Liver (tissue), 9 donors: Measurements from ENCODE around the gene TOMM20. TPM values are rescaled to one million over a fixed set of nuclear protein-coding genes. Genes with fewer than 3 reads are reported as not detected.

Experiments used
- DNase-seq: peaks from one replicate; pipeline ENCODE4 v3.0.0-alpha.2; 2017; ENCODE audit warnings: low spot score
- H3K27ac ChIP-seq, 2 donors: one replicate each; pipeline ENCODE4 v1.7.0; 2013; ENCODE audit warnings: inconsistent platforms in 2 of 2, low read length in 2 of 2, control low read depth in 1 of 2, low read depth in 1 of 2, mild to moderate bottlenecking in 1 of 2
- H3K27me3 ChIP-seq, 4 donors: one replicate each; pipeline versions ENCODE4 v1.6.1 to v1.7.0; 2013; ENCODE audit warnings: low read length in 3 of 4, inconsistent platforms in 1 of 4, mild to moderate bottlenecking in 1 of 4, moderate library complexity in 1 of 4; ENCODE audit not compliant: control insufficient read depth in 4 of 4, insufficient read depth in 4 of 4
- H3K36me3 ChIP-seq, 4 donors: one replicate each; pipeline versions ENCODE4 v1.6.1 to v1.7.0; 2013; ENCODE audit warnings: low read length in 3 of 4, mild to moderate bottlenecking in 3 of 4, low read depth in 1 of 4, moderate library complexity in 1 of 4; ENCODE audit not compliant: control insufficient read depth in 4 of 4, insufficient read depth in 3 of 4
- H3K4me1 ChIP-seq, 4 donors: one replicate each; pipeline versions ENCODE4 v1.6.1 to v1.7.0; 2013; ENCODE audit warnings: low read length in 3 of 4, mild to moderate bottlenecking in 3 of 4, moderate library complexity in 1 of 4; ENCODE audit not compliant: control insufficient read depth in 4 of 4, insufficient read depth in 4 of 4
- H3K4me3 ChIP-seq, 3 donors: one replicate each; pipeline versions ENCODE4 v1.6.1 to v1.7.0; 2013; ENCODE audit warnings: low read length in 3 of 3, control low read depth in 1 of 3, low read depth in 1 of 3, mild to moderate bottlenecking in 1 of 3
- H3K9ac ChIP-seq, 2 donors: one replicate each; pipeline ENCODE4 v1.7.0; 2013; ENCODE audit warnings: low read length in 2 of 2, mild to moderate bottlenecking in 2 of 2, moderate library complexity in 2 of 2, control low read depth in 1 of 2, low read depth in 1 of 2
- H3K9me3 ChIP-seq, 4 donors: one replicate each; pipeline versions ENCODE4 v1.6.1 to v1.7.0; 2013; ENCODE audit warnings: low read length in 3 of 4; ENCODE audit not compliant: control insufficient read depth in 4 of 4
- EGR1 ChIP-seq, 2 donors: IDR thresholded peaks; 2 replicates each; pipeline ENCODE4 v1.6.1; 2016 to 2018; ENCODE audit warnings: antibody characterized with exemption in 2 of 2, low read depth in 2 of 2
- FOXA1 ChIP-seq: IDR thresholded peaks from 2 replicates; pipeline ENCODE4 v1.6.1; 2016; ENCODE audit warnings: antibody characterized with exemption
- FOXA2 ChIP-seq: IDR thresholded peaks from 2 replicates; pipeline ENCODE4 v1.6.1; 2016; ENCODE audit warnings: antibody characterized with exemption
- GABPA ChIP-seq, 2 donors: IDR thresholded peaks in 1 of 2; conservative IDR thresholded peaks in 1 of 2; 2 replicates each; pipeline ENCODE4 v1.6.1; 2016; ENCODE audit warnings: antibody characterized with exemption in 2 of 2, mild to moderate bottlenecking in 1 of 2, moderate library complexity in 1 of 2
- HNF4G ChIP-seq: IDR thresholded peaks from 2 replicates; pipeline ENCODE4 v1.6.1; 2016; ENCODE audit warnings: antibody characterized with exemption
- JUND ChIP-seq, 2 donors: IDR thresholded peaks; 2 replicates each; pipeline ENCODE4 v1.6.1; 2016; ENCODE audit warnings: antibody characterized with exemption in 2 of 2
- NR2F2 ChIP-seq: IDR thresholded peaks from 2 replicates; pipeline ENCODE4 v1.6.1; 2016; ENCODE audit warnings: antibody characterized with exemption
- RAD21 ChIP-seq, 2 donors: IDR thresholded peaks; 2 replicates each; pipeline ENCODE4 v1.6.1; 2016; ENCODE audit warnings: antibody characterized with exemption in 2 of 2, mild to moderate bottlenecking in 2 of 2
- RXRA ChIP-seq, 2 donors: IDR thresholded peaks; 2 replicates each; pipeline ENCODE4 v1.6.1; 2017 to 2018; ENCODE audit warnings: antibody characterized with exemption in 2 of 2, mild to moderate bottlenecking in 1 of 2
- SP1 ChIP-seq: IDR thresholded peaks from 2 replicates; pipeline ENCODE4 v1.6.1; 2018; ENCODE audit warnings: antibody characterized with exemption, mild to moderate bottlenecking
- TAF1 ChIP-seq: conservative IDR thresholded peaks from 2 replicates; pipeline ENCODE4 v1.6.1; 2016; ENCODE audit warnings: antibody characterized with exemption, mild to moderate bottlenecking
- YY1 ChIP-seq: IDR thresholded peaks from 2 replicates; pipeline ENCODE4 v1.6.1; 2016; ENCODE audit warnings: antibody characterized with exemption, mild to moderate bottlenecking
- WGBS: extraction: QIAGEN DNeasy Blood & Tissue Kit; methylation state at CpG from one replicate; pipeline ENCODE4 v1.1.7; 2013; 5-methylcytosine and 5-hydroxymethylcytosine counted together
- polyA plus RNA-seq, 2 donors: library from polyadenylated mRNA; stranded (reverse) in 1 of 2; unstranded in 1 of 2; fragments of 200-250 nt in 1 of 2; fragments of >200 nt in 1 of 2; fragmentation: Nextera tagmentation in 1 of 2; extraction: Ambion mirVana in 1 of 2; gene quantifications; one replicate each; pipeline versions ENCODE4 v1.2.1 to v1.2.3, GENCODE V29; 2013 to 2015
- total RNA-seq, 2 donors: library from RNA; depleted of rRNA; stranded (reverse); fragments of >200 nt; gene quantifications; one replicate each; pipeline ENCODE4 v1.2.3, GENCODE V29; 2014
- TF ChIP-seq, protein P1 (sequence below): IDR thresholded peaks from 2 replicates; pipeline ENCODE4 v1.6.1; 2016; ENCODE audit warnings: antibody characterized with exemption
- TF ChIP-seq, protein P2 (sequence below): fragments of 150-350 bp; IDR thresholded peaks from 2 replicates; pipeline ENCODE4 v1.5.1; 2017; ENCODE audit warnings: improper control_type of control experiment, low read depth, low read length; ENCODE audit not compliant: missing input control
- TF ChIP-seq, protein P3 (sequence below): IDR thresholded peaks from 2 replicates; pipeline ENCODE4 v1.6.1; 2016; ENCODE audit warnings: antibody characterized with exemption
- TF ChIP-seq, protein P4 (sequence below): IDR thresholded peaks from 2 replicates; pipeline ENCODE4 v1.6.1; 2016; ENCODE audit warnings: antibody characterized with exemption, mild to moderate bottlenecking
- TF ChIP-seq, protein P5 (sequence below): IDR thresholded peaks from 2 replicates; pipeline ENCODE4 v1.6.1; 2016; ENCODE audit warnings: antibody characterized with exemption
- donor health status: healthy.
- donor health status: healthy.
- donor health status: healthy.
- donor health status: healthy.
- donor health status: healthy.

The TOMM20 gene
- total and polyA plus RNA-seq, 4 donors = 33.4 to 74.4 (median 39.1) TPM

DNA sequence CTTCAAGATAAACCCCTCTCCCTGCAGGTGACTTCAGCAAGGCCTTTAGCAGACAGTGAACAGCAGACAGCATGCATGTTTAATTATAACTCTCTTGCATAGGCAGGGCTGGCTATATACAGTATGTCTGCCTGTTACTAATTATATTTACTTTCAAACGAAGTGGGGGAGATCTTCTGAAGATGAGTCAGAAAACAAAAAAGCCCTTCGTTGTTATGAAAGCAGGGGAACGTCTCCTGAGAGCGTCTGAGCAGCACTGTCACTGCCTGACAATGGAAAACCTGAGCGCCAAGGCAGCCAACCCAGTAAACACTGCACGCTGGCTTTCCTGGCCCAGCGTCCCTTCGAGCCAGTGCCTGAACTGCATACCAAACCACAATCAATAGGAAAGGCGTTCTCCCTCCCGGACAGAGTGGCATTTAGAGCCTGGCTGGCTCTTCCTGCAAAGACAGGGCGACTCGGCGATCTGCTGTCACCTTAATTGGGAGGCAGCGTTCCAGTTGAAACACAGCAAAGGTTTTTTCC is 54.1 kb downstream of the TOMM20 start (continued):
- TF ChIP-seq JUND (IDR thresholded peaks at IDR 0.05) = peak; percentile 35 to 61

DNA sequence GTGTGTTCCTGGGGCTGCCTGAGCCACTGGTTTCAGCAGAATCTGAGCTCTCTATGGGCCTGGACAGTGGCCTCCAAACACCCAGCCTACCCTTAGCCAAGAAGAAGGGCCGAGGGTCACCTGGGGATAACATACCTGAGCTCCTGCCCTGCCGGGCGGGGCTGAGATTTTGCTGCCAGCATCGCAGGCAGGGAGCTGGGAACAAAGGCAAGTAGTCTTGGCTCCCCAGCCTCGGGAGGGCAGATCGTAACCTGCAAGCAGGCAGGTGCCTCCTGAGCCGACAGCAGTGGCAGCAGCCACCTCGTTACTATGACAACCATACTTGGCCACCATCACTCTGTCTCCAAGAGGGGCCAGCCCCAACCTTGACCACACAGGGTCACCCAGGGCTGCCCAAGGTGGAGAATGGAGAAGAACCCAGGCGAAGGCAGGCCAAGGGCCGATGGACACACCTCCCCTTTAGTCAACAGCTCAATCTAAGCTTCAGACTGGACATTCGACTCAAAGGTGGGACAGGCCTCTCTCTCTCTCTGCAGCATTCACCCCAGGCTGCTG is 54.6 kb downstream of the TOMM20 start:
- Histone ChIP-seq H3K4me1 (peaks cover 5 to 66% (median 34%) of the 10 kb centered on the region in 4 donors), H3K36me3 (no peaks in the 10 kb centered on the region), H3K27me3 (no peaks in the 10 kb centered on the region), H3K4me3 (peak overlapping the region; percentile 6 to 41 (median 13)), H3K9ac (peak overlapping the region; percentile 4 to 94), H3K27ac (peak overlapping the region; percentile 89 to 96), H3K9me3 (no peaks in the 10 kb centered on the region)
- DNase-seq = no peak
- 29% methylated on average over 11 of the region's 11 CpGs for WGBS
- TF ChIP-seq, protein P1, sequence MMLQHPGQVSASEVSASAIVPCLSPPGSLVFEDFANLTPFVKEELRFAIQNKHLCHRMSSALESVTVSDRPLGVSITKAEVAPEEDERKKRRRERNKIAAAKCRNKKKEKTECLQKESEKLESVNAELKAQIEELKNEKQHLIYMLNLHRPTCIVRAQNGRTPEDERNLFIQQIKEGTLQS = no peak
- TF ChIP-seq SP1 = no peak
- TF ChIP-seq NR2F2 = no peak
- TF ChIP-seq, protein P2, sequence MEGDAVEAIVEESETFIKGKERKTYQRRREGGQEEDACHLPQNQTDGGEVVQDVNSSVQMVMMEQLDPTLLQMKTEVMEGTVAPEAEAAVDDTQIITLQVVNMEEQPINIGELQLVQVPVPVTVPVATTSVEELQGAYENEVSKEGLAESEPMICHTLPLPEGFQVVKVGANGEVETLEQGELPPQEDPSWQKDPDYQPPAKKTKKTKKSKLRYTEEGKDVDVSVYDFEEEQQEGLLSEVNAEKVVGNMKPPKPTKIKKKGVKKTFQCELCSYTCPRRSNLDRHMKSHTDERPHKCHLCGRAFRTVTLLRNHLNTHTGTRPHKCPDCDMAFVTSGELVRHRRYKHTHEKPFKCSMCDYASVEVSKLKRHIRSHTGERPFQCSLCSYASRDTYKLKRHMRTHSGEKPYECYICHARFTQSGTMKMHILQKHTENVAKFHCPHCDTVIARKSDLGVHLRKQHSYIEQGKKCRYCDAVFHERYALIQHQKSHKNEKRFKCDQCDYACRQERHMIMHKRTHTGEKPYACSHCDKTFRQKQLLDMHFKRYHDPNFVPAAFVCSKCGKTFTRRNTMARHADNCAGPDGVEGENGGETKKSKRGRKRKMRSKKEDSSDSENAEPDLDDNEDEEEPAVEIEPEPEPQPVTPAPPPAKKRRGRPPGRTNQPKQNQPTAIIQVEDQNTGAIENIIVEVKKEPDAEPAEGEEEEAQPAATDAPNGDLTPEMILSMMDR = no peak
- TF ChIP-seq FOXA1 = no peak
- TF ChIP-seq, protein P3, sequence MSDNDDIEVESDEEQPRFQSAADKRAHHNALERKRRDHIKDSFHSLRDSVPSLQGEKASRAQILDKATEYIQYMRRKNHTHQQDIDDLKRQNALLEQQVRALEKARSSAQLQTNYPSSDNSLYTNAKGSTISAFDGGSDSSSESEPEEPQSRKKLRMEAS = no peak
- no peak for TF ChIP-seq JUND (IDR thresholded peaks at IDR 0.05)
- TF ChIP-seq RXRA (IDR thresholded peaks at IDR 0.05) = no peak
- TF ChIP-seq GABPA (IDR thresholded peaks at IDR 0.05 in 1 of 2, conservative IDR thresholded peaks at IDR 0.05 in 1 of 2) = no peak
- no peak for TF ChIP-seq TAF1
- no peak for TF ChIP-seq YY1
- TF ChIP-seq EGR1 (IDR thresholded peaks at IDR 0.05; ENCODE audit: low read depth in 2 of 2) = no peak
- TF ChIP-seq FOXA2 = no peak

DNA sequence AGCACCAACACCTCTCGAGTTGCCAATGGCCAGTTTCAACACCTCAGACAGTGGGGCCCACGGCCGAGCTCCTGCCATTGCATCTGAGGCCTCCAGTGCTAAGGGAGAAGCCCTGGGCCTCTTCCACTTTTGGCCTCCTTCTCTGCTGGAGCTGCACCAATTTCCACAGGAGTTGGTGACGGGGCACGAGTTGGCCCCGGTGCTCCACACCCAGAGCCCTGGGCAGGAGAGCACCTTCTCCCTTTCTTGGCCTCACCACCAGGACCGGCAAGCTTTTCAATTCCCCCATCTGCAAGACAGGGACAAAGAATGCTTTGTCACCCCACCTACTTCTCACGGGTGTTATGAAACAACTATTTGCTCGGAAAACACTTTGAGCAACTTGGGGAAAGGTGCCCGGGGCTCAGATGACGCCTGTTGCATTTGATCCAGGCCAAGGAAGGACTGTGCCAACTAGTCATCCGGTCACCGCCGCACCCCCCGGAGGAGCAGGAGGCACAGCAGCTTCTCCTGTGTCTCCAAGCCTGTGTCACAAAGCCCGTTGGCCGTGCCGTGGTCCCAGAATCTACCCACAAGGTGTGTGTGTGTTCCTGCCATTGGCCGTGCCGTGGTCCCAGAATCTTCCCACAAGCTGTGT is 55.2 kb downstream of the TOMM20 start:
- 25% methylated on average over 20 of the region's 20 CpGs for WGBS
- no peaks in the 10 kb centered on the region for H3K9me3 ChIP-seq
- peak overlapping the region; percentile 89 to 96 for H3K27ac ChIP-seq
- no peak for DNase-seq
- H3K27me3 ChIP-seq = no peaks in the 10 kb centered on the region
- H3K4me3 ChIP-seq = no peak overlapping the region
- no peaks in the 10 kb centered on the region for H3K36me3 ChIP-seq
- H3K9ac ChIP-seq = peak overlapping the region; percentile 4 to 94
- peaks cover 5 to 60% (median 31%) of the 10 kb centered on the region in 4 donors for H3K4me1 ChIP-seq
- TF ChIP-seq, protein P1 = no peak
- TF ChIP-seq, protein P4, sequence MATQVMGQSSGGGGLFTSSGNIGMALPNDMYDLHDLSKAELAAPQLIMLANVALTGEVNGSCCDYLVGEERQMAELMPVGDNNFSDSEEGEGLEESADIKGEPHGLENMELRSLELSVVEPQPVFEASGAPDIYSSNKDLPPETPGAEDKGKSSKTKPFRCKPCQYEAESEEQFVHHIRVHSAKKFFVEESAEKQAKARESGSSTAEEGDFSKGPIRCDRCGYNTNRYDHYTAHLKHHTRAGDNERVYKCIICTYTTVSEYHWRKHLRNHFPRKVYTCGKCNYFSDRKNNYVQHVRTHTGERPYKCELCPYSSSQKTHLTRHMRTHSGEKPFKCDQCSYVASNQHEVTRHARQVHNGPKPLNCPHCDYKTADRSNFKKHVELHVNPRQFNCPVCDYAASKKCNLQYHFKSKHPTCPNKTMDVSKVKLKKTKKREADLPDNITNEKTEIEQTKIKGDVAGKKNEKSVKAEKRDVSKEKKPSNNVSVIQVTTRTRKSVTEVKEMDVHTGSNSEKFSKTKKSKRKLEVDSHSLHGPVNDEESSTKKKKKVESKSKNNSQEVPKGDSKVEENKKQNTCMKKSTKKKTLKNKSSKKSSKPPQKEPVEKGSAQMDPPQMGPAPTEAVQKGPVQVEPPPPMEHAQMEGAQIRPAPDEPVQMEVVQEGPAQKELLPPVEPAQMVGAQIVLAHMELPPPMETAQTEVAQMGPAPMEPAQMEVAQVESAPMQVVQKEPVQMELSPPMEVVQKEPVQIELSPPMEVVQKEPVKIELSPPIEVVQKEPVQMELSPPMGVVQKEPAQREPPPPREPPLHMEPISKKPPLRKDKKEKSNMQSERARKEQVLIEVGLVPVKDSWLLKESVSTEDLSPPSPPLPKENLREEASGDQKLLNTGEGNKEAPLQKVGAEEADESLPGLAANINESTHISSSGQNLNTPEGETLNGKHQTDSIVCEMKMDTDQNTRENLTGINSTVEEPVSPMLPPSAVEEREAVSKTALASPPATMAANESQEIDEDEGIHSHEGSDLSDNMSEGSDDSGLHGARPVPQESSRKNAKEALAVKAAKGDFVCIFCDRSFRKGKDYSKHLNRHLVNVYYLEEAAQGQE = peak; percentile 53
- TF ChIP-seq RXRA (IDR thresholded peaks at IDR 0.05) (peak; percentile 94), JUND (IDR thresholded peaks at IDR 0.05) (peak; percentile 86 to 93), GABPA (IDR thresholded peaks at IDR 0.05 in 1 of 2, conservative IDR thresholded peaks at IDR 0.05 in 1 of 2) (no peak), HNF4G (peak; percentile 78), RAD21 (IDR thresholded peaks at IDR 0.05) (peak; percentile 43 to 64), YY1 (peak; percentile 82), TAF1 (no peak), SP1 (peak; percentile 93)
- TF ChIP-seq, protein P3 = peak; percentile 88
- TF ChIP-seq, protein P2 = no peak
- TF ChIP-seq, protein P5, sequence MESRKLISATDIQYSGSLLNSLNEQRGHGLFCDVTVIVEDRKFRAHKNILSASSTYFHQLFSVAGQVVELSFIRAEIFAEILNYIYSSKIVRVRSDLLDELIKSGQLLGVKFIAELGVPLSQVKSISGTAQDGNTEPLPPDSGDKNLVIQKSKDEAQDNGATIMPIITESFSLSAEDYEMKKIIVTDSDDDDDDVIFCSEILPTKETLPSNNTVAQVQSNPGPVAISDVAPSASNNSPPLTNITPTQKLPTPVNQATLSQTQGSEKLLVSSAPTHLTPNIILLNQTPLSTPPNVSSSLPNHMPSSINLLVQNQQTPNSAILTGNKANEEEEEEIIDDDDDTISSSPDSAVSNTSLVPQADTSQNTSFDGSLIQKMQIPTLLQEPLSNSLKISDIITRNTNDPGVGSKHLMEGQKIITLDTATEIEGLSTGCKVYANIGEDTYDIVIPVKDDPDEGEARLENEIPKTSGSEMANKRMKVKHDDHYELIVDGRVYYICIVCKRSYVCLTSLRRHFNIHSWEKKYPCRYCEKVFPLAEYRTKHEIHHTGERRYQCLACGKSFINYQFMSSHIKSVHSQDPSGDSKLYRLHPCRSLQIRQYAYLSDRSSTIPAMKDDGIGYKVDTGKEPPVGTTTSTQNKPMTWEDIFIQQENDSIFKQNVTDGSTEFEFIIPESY = peak; percentile 80
